ENCODE results near the gene NOL4L. TPM values are rescaled to one million over a fixed set of nuclear protein-coding genes. Genes with fewer than 3 reads are reported as not detected.

Gene NOL4L
- total and polyA plus RNA-seq, 10 donors = 3.4 to 45.4 (median 28.6) TPM

DNA sequence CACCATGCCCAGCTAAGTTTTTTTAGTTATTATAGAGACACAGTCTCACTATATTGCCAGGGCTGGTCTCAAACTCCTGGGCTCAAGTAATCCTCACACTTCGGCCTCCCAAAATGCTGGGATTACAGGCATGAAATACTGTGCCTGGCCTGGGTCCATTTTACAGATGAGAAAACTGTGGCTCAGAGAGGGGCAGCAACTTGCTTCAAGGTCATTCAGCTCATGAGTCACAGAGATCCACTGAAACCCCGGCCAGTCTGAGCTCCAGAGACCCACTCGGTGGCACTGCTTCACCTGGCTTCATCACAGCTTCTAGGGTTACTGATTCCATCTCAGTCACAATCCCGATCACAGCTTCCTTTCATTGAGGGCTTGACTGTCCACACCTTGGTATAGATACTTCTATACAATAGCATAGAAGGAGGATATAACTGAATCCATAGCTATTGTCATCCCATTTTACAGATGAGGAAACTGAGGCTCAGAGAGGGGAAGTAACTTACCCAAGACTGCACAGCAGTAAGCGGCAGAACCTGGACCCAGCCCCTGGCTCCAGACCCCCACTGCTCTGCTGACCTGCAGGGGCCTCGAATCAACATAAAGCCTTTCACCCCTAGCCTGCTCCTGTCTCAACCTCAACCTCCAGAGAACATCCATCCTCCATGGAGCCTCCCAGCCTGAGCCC lies 11.8 kb downstream of the NOL4L start:
- no peaks in the 10 kb centered on the region for H3K9me3 ChIP-seq
- WGBS, 5 donors = 89 to 95% (median 94%) methylated on average over 6 of the region's 6 CpGs
- H3K27me3 ChIP-seq (replicated peaks in 1 of 7) = no peaks in the 10 kb centered on the region
- no peaks in the 10 kb centered on the region for H3K36me3 ChIP-seq
- no peak for DNase-seq
- peak overlapping the region in 3 of 8 donors; percentile 55 to 63 (median 61) for H3K27ac ChIP-seq
- TF ChIP-seq, protein P1, sequence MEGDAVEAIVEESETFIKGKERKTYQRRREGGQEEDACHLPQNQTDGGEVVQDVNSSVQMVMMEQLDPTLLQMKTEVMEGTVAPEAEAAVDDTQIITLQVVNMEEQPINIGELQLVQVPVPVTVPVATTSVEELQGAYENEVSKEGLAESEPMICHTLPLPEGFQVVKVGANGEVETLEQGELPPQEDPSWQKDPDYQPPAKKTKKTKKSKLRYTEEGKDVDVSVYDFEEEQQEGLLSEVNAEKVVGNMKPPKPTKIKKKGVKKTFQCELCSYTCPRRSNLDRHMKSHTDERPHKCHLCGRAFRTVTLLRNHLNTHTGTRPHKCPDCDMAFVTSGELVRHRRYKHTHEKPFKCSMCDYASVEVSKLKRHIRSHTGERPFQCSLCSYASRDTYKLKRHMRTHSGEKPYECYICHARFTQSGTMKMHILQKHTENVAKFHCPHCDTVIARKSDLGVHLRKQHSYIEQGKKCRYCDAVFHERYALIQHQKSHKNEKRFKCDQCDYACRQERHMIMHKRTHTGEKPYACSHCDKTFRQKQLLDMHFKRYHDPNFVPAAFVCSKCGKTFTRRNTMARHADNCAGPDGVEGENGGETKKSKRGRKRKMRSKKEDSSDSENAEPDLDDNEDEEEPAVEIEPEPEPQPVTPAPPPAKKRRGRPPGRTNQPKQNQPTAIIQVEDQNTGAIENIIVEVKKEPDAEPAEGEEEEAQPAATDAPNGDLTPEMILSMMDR (IDR thresholded peaks at IDR 0.05 in 8 of 11, conservative IDR thresholded peaks at IDR 0.05 in 3 of 11) = no peak
- no peak for TF ChIP-seq POLR2AphosphoS5 (IDR thresholded peaks at IDR 0.05)
- no peak for TF ChIP-seq POLR2A (IDR thresholded peaks at IDR 0.05)
- H3K4me1 ChIP-seq = peaks cover 14 to 94% (median 54%) of the 10 kb centered on the region in 6 donors
- H3K4me3 ChIP-seq = no peak overlapping the region
- intact Hi-C loops (cut with DNase I; ENCODE audit: low total_unique reads) = no loop called here

DNA sequence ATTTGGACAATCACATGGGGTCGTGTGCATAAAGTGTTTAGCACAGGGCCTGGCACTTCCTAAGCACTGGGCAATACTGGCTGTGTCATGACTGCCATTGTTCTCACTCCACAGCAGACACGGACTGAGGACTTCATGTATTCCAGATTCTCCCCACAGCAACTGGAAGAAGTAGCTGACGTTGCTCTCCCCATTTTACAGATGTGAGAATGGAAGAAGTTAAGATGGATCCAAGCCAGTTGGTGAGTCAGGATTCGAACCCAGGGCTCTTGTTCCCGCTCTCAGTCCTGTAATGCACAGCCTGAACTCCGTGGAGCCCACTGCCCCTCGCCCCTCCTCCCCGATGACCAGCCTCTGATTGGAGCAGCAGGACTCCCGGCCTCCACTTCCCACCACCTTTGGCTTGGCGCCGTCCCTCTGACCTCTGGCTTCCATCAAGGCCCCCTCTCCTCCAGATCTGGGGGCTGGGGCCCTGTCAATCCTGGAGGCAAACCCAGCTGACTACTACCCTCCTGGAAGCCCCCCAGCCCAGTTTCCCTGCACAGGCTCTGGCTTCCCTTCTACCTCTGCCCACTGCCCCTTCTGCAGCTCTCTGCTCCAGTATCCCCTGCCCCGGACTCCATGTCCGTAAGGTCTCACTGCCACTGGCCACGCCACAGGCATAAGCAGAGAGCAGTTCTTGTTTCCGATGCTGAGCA lies 12.7 kb downstream of the NOL4L start:
- no peak overlapping the region for H3K27ac ChIP-seq
- intact Hi-C loops (cut with DNase I; ENCODE audit: low total_unique reads) = no loop called here
- no peak for DNase-seq
- H3K36me3 ChIP-seq = no peaks in the 10 kb centered on the region
- TF ChIP-seq, protein P1 (IDR thresholded peaks at IDR 0.05 in 8 of 11, conservative IDR thresholded peaks at IDR 0.05 in 3 of 11) = no peak
- TF ChIP-seq POLR2AphosphoS5 (IDR thresholded peaks at IDR 0.05) = no peak
- TF ChIP-seq POLR2A (IDR thresholded peaks at IDR 0.05) = no peak
- H3K4me1 ChIP-seq = peaks cover 14 to 99% (median 53%) of the 10 kb centered on the region in 6 donors
- 87 to 94% (median 90%) methylated on average over 13 to 15 of the region's 15 CpGs for WGBS, 5 donors
- no peaks in the 10 kb centered on the region for H3K9me3 ChIP-seq
- no peak overlapping the region for H3K4me3 ChIP-seq
- H3K27me3 ChIP-seq (replicated peaks in 1 of 7) = no peaks in the 10 kb centered on the region

DNA sequence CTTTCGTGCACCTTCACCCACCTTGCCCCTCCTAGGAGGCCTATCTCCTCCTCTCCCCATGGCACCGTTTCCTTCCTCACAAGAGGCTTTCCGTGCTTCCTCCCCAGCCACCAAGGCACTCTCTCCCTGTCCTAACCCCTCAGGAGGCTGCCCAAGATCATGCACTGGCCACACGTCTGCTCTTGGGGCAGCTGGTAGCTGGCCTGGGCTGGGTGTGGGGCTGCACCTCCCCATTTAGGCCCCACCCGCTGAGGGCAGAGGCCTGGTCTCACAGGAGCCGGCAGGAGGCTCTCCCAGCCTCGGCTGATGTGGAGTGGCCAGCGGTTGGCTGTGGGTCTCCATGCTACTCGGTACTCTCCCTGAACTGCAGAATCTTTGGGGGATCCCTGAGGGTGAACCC lies 13.6 kb downstream of the NOL4L start:
- intact Hi-C loops (cut with DNase I; ENCODE audit: low total_unique reads) = no loop called here
- Histone ChIP-seq H3K9me3 (no peaks in the 10 kb centered on the region), H3K36me3 (no peaks in the 10 kb centered on the region), H3K27ac (peak overlapping the region in 1 of 8 donors; percentile 4), H3K4me1 (peaks cover 14 to 99% (median 54%) of the 10 kb centered on the region in 6 donors), H3K27me3 (replicated peaks in 1 of 7) (no peaks in the 10 kb centered on the region), H3K4me3 (no peak overlapping the region)
- DNase-seq = no peak
- 59 to 75% (median 64%) methylated on average over 4 to 9 of the region's 9 CpGs for WGBS, 5 donors
- TF ChIP-seq, protein P1 (IDR thresholded peaks at IDR 0.05 in 8 of 11, conservative IDR thresholded peaks at IDR 0.05 in 3 of 11) = no peak
- TF ChIP-seq POLR2A (IDR thresholded peaks at IDR 0.05) (no peak), POLR2AphosphoS5 (IDR thresholded peaks at IDR 0.05) (no peak)
